Hematopoietic multipotent progenitor cell (in vitro differentiated cells): Measurements from ENCODE around the gene CLEC17A. TPM values are rescaled to one million over a fixed set of nuclear protein-coding genes. Genes with fewer than 3 reads are reported as not detected.
"Not testable (repeated sequence)": the region's sequence is repeated elsewhere in the genome, so short reads cannot be mapped to it uniquely, and the experiment has no call there.

Experiments used
- DNase-seq, 3 donors: peaks; one replicate each; pipeline ENCODE4 v3.0.0-alpha.2; 2011 to 2015; ENCODE audit warnings: low read depth in 2 of 3, low spot score in 2 of 3
- total RNA-seq: library from RNA; depleted of rRNA; stranded (reverse); fragments of >200 nt; gene quantifications from one replicate; pipeline ENCODE4 v1.2.3, GENCODE V29; 2012

The CLEC17A gene
- total RNA-seq, result 0.81 TPM

GRCh38 chr19:14582894-14583340 is at the start of gene CLEC17A:
Gene CLEC17A, plus strand, starts transcription at chr19:14583084. Its CDS starts 77 bp downstream, at chr19:14583161.
- peak in 2 of 3 donors; percentile 61 to 81 for DNase-seq

GRCh38 chr19:14533450-14533849 is 49.4 kb upstream of the CLEC17A start:
- no peak for DNase-seq

- peak in 2 of 3 donors; percentile 70 to 75 for DNase-seq
These were observed 45.8 kb upstream of the CLEC17A start for GRCh38 chr19:14536926-14537692.

- DNase-seq, result no peak
These were observed 42.0 kb upstream of the CLEC17A start for GRCh38 chr19:14540741-14541525.

- DNase-seq, result not testable (repeated sequence)
These were observed 40.9 kb upstream of the CLEC17A start for GRCh38 chr19:14541979-14542378.

- DNase-seq, result peak in 2 of 3 donors; percentile 67 to 79
These were observed 40.1 kb upstream of the CLEC17A start for GRCh38 chr19:14542711-14543328.

- no peak for DNase-seq
These were observed 38.8 kb upstream of the CLEC17A start for GRCh38 chr19:14544047-14544446.

- DNase-seq, result no peak
These were observed 37.7 kb upstream of the CLEC17A start for GRCh38 chr19:14544977-14545715.

- no peak for DNase-seq
These were observed 37.2 kb upstream of the CLEC17A start for GRCh38 chr19:14545716-14546082.

GRCh38 chr19:14550201-14550754 is 32.6 kb upstream of the CLEC17A start:
- no peak for DNase-seq

GRCh38 chr19:14551134-14552005 is 31.5 kb upstream of the CLEC17A start:
- DNase-seq, result peak; percentile 41 to 93 (median 84)

GRCh38 chr19:14552006-14552360 is 30.9 kb upstream of the CLEC17A start:
- DNase-seq, result not testable (repeated sequence)

- no peak for DNase-seq
These were observed 29.6 kb upstream of the CLEC17A start for GRCh38 chr19:14553042-14553938.

GRCh38 chr19:14553939-14554243 is 29.0 kb upstream of the CLEC17A start:
- no peak for DNase-seq

GRCh38 chr19:14554382-14554812 is 28.5 kb upstream of the CLEC17A start:
- DNase-seq, result no peak

- no peak for DNase-seq
These were observed 26.8 kb upstream of the CLEC17A start for GRCh38 chr19:14555918-14556661.

GRCh38 chr19:14556662-14557188 is 26.2 kb upstream of the CLEC17A start:
- peak; percentile 55 to 77 (median 73) for DNase-seq
